Esophagus muscularis mucosa (tissue), 4 donors: ENCODE measurements around the gene TMEM38A. TPM values are rescaled to one million over a fixed set of nuclear protein-coding genes. Genes with fewer than 3 reads are reported as not detected.
"Not testable (repeated sequence)": the region's sequence is repeated elsewhere in the genome, so short reads cannot be mapped to it uniquely, and the experiment has no call there.

Experiments used
- DNase-seq: peaks from one replicate; pipeline ENCODE4 v3.0.0-alpha.2; 2017; ENCODE audit errors: extremely low spot score
- H3K27ac ChIP-seq, 4 donors: fragments of 200-600 bp; sonication (generic); replicated peaks in 1 of 4; 1 replicate in 3 of 4; 2 replicates in 1 of 4; pipeline ENCODE4 v1.5.1; 2016 to 2019; ENCODE audit warnings: mild to moderate bottlenecking in 1 of 4
- H3K27me3 ChIP-seq, 4 donors: fragments of 200-600 bp; sonication (generic); one replicate each; pipeline versions ENCODE4 v1.5.1 to v1.6.0; 2016 to 2019
- H3K36me3 ChIP-seq, 4 donors: fragments of 200-600 bp; sonication (generic); one replicate each; pipeline ENCODE4 v1.5.1; 2016 to 2019
- H3K4me1 ChIP-seq, 4 donors: fragments of 200-600 bp; sonication (generic); one replicate each; pipeline ENCODE4 v1.5.1; 2016 to 2019
- H3K4me3 ChIP-seq, 4 donors: fragments of 200-600 bp; sonication (generic); 1 replicate in 2 of 4; 2 replicates in 2 of 4; pipeline ENCODE4 v1.5.1; 2016 to 2019; ENCODE audit warnings: mild to moderate bottlenecking in 4 of 4, moderate library complexity in 1 of 4
- H3K9me3 ChIP-seq, 4 donors: fragments of 200-600 bp; sonication (generic); 1 replicate in 3 of 4; 2 replicates in 1 of 4; pipeline ENCODE4 v1.5.1; 2016 to 2019
- CTCF ChIP-seq, 3 experiments: fragments of 200-600 bp in 2 of 3; fragments of 450-650 bp in 1 of 3; sonication (generic) in 2 of 3; IDR thresholded peaks; one replicate each; pipeline ENCODE4 v1.5.1; 2017 to 2019; ENCODE audit warnings: antibody characterized with exemption in 3 of 3, mild to moderate bottlenecking in 2 of 3, moderate library complexity in 1 of 3
- EP300 ChIP-seq: sonication (generic); formaldehyde crosslinking; IDR thresholded peaks from one replicate; pipeline ENCODE4 v1.6.1; 2017; ENCODE audit warnings: antibody characterized with exemption
- POLR2A ChIP-seq: fragments of 450-650 bp; IDR thresholded peaks from one replicate; pipeline ENCODE4 v1.6.1; 2017; ENCODE audit warnings: antibody characterized with exemption, moderate library complexity, mild to moderate bottlenecking, low read depth
- POLR2AphosphoS5 ChIP-seq, 2 donors: sonication (generic); formaldehyde crosslinking; IDR thresholded peaks; one replicate each; pipeline ENCODE4 v1.6.1; 2017; ENCODE audit warnings: antibody characterized with exemption in 2 of 2
- WGBS: methylation state at CpG from one replicate; pipeline ENCODE4 v1.1.5; 2018; 5-methylcytosine and 5-hydroxymethylcytosine counted together
- intact Hi-C: fragments of 100-400 bp; cut with DNase I; formaldehyde crosslinking; loops from one replicate; pipeline ENCODE4 v1.15.1; 2023
- total RNA-seq, 4 donors: library from RNA; depleted of rRNA; stranded (reverse); fragments of >200 nt; gene quantifications; one replicate each; pipeline versions ENCODE4 v1.1.0 to v1.2.1, GENCODE V29; 2016

Gene TMEM38A
- total RNA-seq, 4 donors from 2014 or later: 6.3 to 10.4 (median 7.7) TPM

GRCh38 chr19:16659832-16660708 lies 869 bp upstream of the TMEM38A start, which contains the start of gene SMIM7:
Gene SMIM7, minus strand, starts transcription at chr19:16660144. Its CDS starts 34 bp downstream, at chr19:16660110.
- Histone ChIP-seq H3K9me3 (no peaks in the 10 kb centered on the region), H3K27ac (peak within 1 kb of the TSS; percentile 85 to 94 (median 90)), H3K36me3 (peaks cover 27 to 36% (median 31%) of the 10 kb centered on the region in 4 donors), H3K27me3 (no peaks in the 10 kb centered on the region), H3K4me3 (peak within 1 kb of the TSS; percentile 71 to 84 (median 74)), H3K4me1 (peaks cover 29 to 74% (median 54%) of the 10 kb centered on the region in 4 donors)
- peak; percentile 99 for DNase-seq
- intact Hi-C loops: no loop called here
- TF ChIP-seq POLR2AphosphoS5 (IDR thresholded peaks at IDR 0.05): peak; percentile 93 to 98
- peak in 2 of 3 experiments; percentile 14 to 33 for TF ChIP-seq CTCF (IDR thresholded peaks at IDR 0.05)
- TF ChIP-seq POLR2A: peak; percentile 74
- no peak for TF ChIP-seq EP300
- WGBS: under 1% methylated on average over 23 of the region's 60 CpGs

DNA sequence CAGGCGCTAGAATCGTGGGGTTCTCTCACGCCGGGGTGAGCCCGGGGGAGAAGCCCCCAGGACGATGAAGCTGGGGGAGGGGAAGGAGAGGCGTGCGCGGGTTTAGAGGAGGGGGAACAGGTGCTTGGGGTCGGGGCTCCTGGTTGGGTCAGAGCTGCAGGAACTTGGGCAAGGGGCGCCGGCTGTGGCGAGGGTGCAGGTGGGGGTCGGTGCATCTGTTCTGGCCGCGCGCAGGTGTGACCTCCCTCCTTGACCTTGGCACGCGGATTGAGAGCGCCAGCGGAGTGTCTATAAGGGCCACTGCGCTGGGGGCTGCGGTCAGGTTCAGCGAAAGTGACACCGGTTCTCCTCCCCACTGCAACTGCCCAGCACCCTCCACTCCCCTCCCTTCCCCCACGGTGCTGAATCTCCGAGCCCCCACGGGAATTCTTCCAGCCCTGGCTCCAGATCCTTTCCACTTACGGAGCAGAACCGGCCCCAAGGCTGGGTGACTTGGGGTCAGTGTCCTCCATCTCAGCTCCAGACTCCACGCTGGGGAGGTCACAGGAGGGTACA lies 618 bp downstream of the TMEM38A start:
- peaks cover 13 to 28% (median 20%) of the 10 kb centered on the region in 4 donors for H3K36me3 ChIP-seq
- no peak for TF ChIP-seq POLR2A
- TF ChIP-seq POLR2AphosphoS5 (IDR thresholded peaks at IDR 0.05): peak in 1 of 2 donors; percentile 27
- no peak for TF ChIP-seq CTCF (IDR thresholded peaks at IDR 0.05)
- TF ChIP-seq EP300: no peak
- 3% methylated on average over 14 of the region's 31 CpGs for WGBS
- no peak for DNase-seq
- H3K9me3 ChIP-seq: no peaks in the 10 kb centered on the region
- intact Hi-C loops: no loop called here
- H3K27me3 ChIP-seq: no peaks in the 10 kb centered on the region
- peak overlapping the region; percentile 71 to 84 (median 74) for H3K4me3 ChIP-seq
- H3K27ac ChIP-seq: peak overlapping the region; percentile 85 to 94 (median 90)
- H3K4me1 ChIP-seq: peaks cover 29 to 65% (median 50%) of the 10 kb centered on the region in 4 donors

DNA sequence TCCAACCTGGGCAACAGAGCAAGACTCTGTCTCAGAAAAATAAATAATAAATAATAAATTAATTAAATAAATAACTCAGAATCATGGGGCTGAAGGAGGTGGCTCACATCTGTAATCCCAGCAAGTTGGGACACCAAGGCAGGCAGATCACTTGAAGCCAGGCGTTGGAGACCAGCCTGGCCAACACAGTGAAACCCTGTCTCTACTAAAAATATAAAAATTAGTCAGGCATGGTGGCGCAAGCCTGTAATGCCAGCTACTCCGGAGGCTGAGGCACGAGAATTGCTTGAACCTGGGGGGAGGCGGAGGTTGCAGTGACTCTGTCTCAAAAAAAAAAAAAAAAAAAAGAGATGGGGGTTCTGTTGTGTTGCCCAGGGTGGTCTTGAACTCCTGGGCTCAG lies 7.2 kb downstream of the TMEM38A start:
- H3K4me1 ChIP-seq: peaks cover 9 to 20% (median 14%) of the 10 kb centered on the region in 4 donors
- H3K9me3 ChIP-seq: no peaks in the 10 kb centered on the region
- H3K4me3 ChIP-seq: no peak overlapping the region
- H3K36me3 ChIP-seq: peaks cover 0 to 17% (median 4%) of the 10 kb centered on the region in 4 donors
- WGBS: 87% methylated on average over 5 of the region's 5 CpGs
- intact Hi-C loops: no loop called here
- no peaks in the 10 kb centered on the region for H3K27me3 ChIP-seq
- no peak for TF ChIP-seq EP300
- no peak for TF ChIP-seq POLR2A
- TF ChIP-seq CTCF (IDR thresholded peaks at IDR 0.05): no peak
- no peak for TF ChIP-seq POLR2AphosphoS5 (IDR thresholded peaks at IDR 0.05)
- no peak for DNase-seq
- H3K27ac ChIP-seq: no peak overlapping the region

GRCh38 chr19:16668702-16669101 lies 7.8 kb downstream of the TMEM38A start:
- H3K27ac ChIP-seq, H3K4me3 ChIP-seq, DNase-seq, intact Hi-C loops, H3K27me3 ChIP-seq, H3K9me3 ChIP-seq: not testable (repeated sequence)
- H3K4me1 ChIP-seq: peaks cover 9 to 15% (median 13%) of the 10 kb centered on the region in 4 donors
- 96% methylated on average over 4 of the region's 4 CpGs for WGBS
- H3K36me3 ChIP-seq: peaks cover 0 to 18% (median 4%) of the 10 kb centered on the region in 4 donors

- intact Hi-C loops: no loop called here
- 98% methylated on average over 13 of the region's 13 CpGs for WGBS
Measured at GRCh38 chr19:16670291-16670690, 9.4 kb downstream of the TMEM38A start.

More at GRCh38 chr19:16670291-16670690, 9.4 kb downstream of the TMEM38A start:
- DNase-seq: no peak
- TF ChIP-seq CTCF (IDR thresholded peaks at IDR 0.05) (no peak), POLR2AphosphoS5 (IDR thresholded peaks at IDR 0.05) (no peak), EP300 (no peak), POLR2A (no peak)
- Histone ChIP-seq H3K4me1 (peaks cover 7 to 9% (median 9%) of the 10 kb centered on the region in 4 donors), H3K9me3 (no peaks in the 10 kb centered on the region), H3K36me3 (peaks cover 0 to 24% (median 6%) of the 10 kb centered on the region in 4 donors), H3K27ac (no peak overlapping the region), H3K4me3 (no peak overlapping the region), H3K27me3 (no peaks in the 10 kb centered on the region)
